Omental fat pad (tissue), 4 donors: ENCODE results near the gene MRPL55. TPM values are rescaled to one million over a fixed set of nuclear protein-coding genes. Genes with fewer than 3 reads are reported as not detected.
"Not testable (repeated sequence)": the region's sequence is repeated elsewhere in the genome, so short reads cannot be mapped to it uniquely, and the experiment has no call there.

Experiments
- ATAC-seq: fragments of 150-250 bp; one replicate; pipeline ENCODE4 v1.9.1; 2016; ENCODE audit warnings: mild to moderate bottlenecking, moderate library complexity; ENCODE audit not compliant: low FRiP score
- DNase-seq: peaks from one replicate; pipeline ENCODE4 v3.0.0-alpha.2; 2019; ENCODE audit warnings: low spot score
- total RNA-seq, 4 donors: library from RNA; depleted of rRNA; stranded (reverse); fragments of >200 nt; gene quantifications; one replicate each; pipeline ENCODE4 v1.1.0, GENCODE V29; 2016
- TF ChIP-seq, protein P1 (sequence below), 3 donors: fragments of 450-650 bp; IDR thresholded peaks; one replicate each; pipeline ENCODE4 v1.5.1; 2016 to 2017; ENCODE audit warnings: antibody characterized with exemption in 3 of 3, mild to moderate bottlenecking in 3 of 3, moderate library complexity in 2 of 3

The MRPL55 gene
- total RNA-seq, 4 donors from 2014 or later: 47.1 to 95.5 (median 71.7) TPM

DNA sequence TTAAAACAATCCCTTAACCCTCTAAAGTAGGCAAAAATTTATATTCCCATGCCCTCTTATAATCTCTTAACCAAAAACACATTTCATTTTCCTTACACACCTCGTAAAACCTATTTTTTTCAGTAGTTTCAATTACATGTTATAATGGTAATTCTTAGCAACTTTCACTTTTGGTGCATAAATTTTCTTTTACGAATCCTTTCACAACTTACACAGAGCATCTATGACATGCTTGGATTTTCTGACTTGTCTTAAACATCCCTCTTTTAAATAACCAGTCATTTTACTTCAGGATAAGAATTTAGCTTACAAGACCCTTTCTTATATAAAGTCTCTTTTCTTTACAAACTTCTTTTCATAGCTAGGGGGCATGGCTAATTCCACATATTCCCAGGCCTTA is 8.9 kb upstream of the MRPL55 start:
- no peak for ATAC-seq
- TF ChIP-seq, protein P1, sequence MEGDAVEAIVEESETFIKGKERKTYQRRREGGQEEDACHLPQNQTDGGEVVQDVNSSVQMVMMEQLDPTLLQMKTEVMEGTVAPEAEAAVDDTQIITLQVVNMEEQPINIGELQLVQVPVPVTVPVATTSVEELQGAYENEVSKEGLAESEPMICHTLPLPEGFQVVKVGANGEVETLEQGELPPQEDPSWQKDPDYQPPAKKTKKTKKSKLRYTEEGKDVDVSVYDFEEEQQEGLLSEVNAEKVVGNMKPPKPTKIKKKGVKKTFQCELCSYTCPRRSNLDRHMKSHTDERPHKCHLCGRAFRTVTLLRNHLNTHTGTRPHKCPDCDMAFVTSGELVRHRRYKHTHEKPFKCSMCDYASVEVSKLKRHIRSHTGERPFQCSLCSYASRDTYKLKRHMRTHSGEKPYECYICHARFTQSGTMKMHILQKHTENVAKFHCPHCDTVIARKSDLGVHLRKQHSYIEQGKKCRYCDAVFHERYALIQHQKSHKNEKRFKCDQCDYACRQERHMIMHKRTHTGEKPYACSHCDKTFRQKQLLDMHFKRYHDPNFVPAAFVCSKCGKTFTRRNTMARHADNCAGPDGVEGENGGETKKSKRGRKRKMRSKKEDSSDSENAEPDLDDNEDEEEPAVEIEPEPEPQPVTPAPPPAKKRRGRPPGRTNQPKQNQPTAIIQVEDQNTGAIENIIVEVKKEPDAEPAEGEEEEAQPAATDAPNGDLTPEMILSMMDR (IDR thresholded peaks at IDR 0.05): no peak
- DNase-seq: no peak

DNA sequence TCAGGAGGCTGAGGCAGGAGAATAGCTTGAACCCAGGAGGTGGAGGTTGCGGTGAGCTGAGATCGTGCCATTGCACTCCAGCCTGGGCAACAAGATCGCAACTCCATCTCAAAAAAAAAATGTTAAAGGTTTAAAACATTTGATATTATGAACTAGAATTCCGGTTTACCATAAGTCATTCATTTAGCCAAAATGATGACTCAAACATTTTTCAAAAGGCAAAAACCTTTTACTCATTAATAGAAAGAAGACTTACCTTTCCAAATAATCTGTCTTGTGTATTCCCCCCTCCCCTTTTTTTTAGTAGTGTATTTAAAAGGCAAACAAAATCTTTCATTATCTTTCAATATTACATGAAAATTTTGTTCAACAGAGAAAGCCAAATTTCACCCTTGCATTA is 8.2 kb upstream of the MRPL55 start:
- no peak for ATAC-seq
- DNase-seq: no peak
- TF ChIP-seq, protein P1 (IDR thresholded peaks at IDR 0.05): no peak

DNA sequence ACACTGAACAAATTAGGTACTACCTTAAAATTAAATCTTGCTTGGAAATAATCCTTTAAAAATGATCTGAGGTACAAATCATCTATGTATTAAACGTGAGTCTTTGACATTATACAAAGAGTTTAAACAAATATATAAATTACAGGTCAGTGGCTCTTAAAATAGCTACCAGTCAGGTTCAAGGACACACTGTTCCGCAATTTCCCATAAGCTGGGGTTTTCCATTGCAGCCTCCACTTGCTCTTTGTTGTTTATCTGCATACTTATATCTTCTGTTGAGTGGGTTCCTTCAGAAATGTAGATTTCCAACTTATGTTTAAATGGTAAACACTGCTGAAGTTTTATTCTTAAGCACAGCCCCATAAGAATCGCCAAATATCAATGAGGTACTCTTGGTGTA is 5.7 kb upstream of the MRPL55 start:
- DNase-seq (no peak), ATAC-seq (no peak)
- TF ChIP-seq, protein P1 (IDR thresholded peaks at IDR 0.05): no peak

DNA sequence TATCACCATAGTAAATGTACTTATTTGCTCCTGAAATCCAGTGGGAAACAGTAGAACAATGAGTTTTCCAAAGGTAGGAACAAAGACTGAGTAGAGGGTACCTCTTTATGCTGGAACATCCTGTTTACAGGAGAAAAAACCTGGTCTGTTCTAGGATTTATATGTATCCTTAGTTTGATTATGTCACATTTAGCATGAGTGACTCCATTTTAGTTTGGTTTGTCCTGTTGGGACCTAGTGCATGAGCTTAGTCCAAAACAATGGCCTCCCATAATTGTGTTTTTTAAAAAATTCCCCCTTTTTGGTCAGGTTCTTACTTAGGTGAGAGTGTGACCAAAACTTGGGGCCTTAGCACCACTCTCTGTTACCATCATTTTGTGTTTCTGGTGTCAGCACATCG is 3.5 kb upstream of the MRPL55 start:
- TF ChIP-seq, protein P1 (IDR thresholded peaks at IDR 0.05): no peak
- no peak for ATAC-seq
- no peak for DNase-seq

DNA sequence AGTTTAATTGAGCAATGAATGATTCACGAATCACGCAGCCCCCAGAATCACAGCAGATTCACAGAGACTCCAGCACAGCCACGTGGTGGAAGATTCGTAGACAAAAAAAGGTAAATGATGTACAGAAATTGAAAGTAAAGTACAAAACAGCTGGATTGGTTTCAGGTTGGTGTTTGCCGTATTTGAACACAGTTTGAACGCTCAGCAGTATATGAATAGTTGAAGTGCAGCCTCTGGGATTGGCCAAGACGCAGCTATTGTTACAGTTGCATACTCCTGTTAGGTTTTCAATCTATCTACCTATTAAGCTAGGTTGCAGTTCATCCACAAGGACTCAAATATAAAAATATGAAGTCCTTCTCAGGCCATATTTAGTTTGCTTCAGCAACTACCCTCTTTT is 3.1 kb upstream of the MRPL55 start:
- TF ChIP-seq, protein P1 (IDR thresholded peaks at IDR 0.05): no peak
- ATAC-seq (no peak), DNase-seq (no peak)

DNA sequence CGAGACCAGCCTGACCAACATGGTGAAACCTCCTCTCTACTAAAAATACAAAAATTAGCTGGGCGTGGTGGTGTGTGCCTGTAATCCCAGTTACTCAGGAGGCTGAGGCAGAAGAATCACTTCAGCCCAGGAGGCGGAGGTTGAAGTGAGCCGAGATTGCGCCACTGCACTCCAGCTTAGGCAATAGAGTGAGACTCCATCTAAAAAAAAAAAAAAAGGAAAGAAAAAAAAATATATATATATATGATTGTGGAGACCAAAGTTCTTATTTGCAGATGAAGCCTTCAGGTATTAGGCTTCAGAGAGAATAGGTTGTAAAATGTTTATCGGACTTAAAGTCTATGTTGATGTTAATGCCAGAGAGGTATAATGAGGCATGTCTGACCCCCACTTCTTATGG is 2.2 kb upstream of the MRPL55 start:
- ATAC-seq, DNase-seq: not testable (repeated sequence)

DNA sequence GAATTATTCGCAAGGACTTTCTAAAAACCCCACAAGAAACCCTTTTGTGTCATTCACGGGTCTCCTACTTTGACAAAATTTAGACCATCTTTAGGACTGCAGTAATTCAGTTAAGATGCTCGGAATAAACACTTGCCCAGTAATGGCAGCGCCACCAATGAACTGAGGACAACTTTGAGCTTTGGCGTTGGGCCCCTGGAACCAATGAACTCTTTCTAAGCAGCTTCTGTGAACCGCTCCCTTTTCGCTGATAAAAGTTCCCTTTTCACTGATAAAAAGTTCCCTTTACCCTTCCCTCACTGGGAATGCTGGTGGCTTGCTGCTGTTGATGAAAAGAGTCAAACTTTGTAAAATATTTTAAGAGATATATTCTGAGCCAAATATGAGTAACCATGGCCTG is 1.5 kb upstream of the MRPL55 start:
- ATAC-seq (no peak), DNase-seq (no peak)
- TF ChIP-seq, protein P1 (IDR thresholded peaks at IDR 0.05): no peak

DNA sequence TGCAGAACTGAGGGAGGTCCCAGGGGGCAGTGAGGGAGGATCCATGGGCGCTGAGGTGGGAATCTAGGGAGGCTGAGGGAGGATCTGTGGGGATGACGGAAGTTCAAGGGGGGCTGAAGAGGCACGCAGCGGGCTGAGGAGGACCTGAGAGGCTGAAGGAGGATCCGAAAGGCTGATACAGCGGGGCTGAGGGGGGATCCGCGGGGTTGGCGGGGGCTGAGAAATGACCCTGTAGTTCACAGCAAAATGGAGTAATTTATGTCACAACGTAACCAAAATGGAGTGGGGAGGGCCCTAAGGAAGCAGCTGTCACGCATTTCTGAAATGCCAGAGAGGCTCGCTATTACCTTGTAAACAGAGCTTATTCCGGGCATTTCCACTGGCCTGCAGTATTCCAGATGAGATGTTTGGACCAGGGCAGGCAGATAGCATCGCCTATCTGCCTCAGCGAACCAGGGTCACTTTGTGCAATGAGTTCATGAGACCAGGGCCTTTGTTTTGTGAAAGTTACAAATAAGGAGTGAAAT is 926 bp upstream of the MRPL55 start:
- DNase-seq: no peak
- no peak for ATAC-seq
- TF ChIP-seq, protein P1 (IDR thresholded peaks at IDR 0.05): no peak
